Mesenchymal stem cell (in vitro differentiated cells and primary cell): ENCODE data around the gene CAPZB.

Experiments
- DNase-seq: peaks from one replicate; pipeline ENCODE4 v3.0.0-alpha.2; 2013
- H2AFZ ChIP-seq: one replicate; pipeline ENCODE4 v1.6.1; 2013; ENCODE audit warnings: low read depth, mild to moderate bottlenecking, control low read depth, inconsistent platforms, low read length, moderate library complexity
- H2AK5ac ChIP-seq: 2 replicates; pipeline ENCODE4 v1.6.1; 2013; ENCODE audit warnings: low read length, moderate library complexity, mild to moderate bottlenecking, inconsistent platforms; ENCODE audit not compliant: severe bottlenecking
- H2BK120ac ChIP-seq: one replicate; pipeline ENCODE4 v1.6.1; 2013; ENCODE audit warnings: low read depth, mild to moderate bottlenecking, inconsistent platforms, low read length, moderate library complexity
- H2BK12ac ChIP-seq, 2 experiments: one replicate each; pipeline ENCODE4 v1.6.1; 2013; ENCODE audit warnings: inconsistent platforms in 2 of 2, low read length in 2 of 2, mild to moderate bottlenecking in 2 of 2, moderate library complexity in 2 of 2, control low read depth in 1 of 2
- H2BK15ac ChIP-seq: one replicate; pipeline ENCODE4 v1.6.1; 2013; ENCODE audit warnings: mild to moderate bottlenecking, low read depth, inconsistent platforms; ENCODE audit not compliant: poor library complexity, severe bottlenecking
- H2BK5ac ChIP-seq: 2 replicates; pipeline ENCODE4 v1.6.1; 2013; ENCODE audit warnings: low read depth, mild to moderate bottlenecking, low read length, control low read depth, inconsistent platforms; ENCODE audit not compliant: poor library complexity, severe bottlenecking
- H3K14ac ChIP-seq, 2 experiments: one replicate each; pipeline ENCODE4 v1.6.1; 2013; ENCODE audit warnings: inconsistent platforms in 2 of 2, low read length in 2 of 2, control low read depth in 1 of 2, mild to moderate bottlenecking in 1 of 2, moderate library complexity in 1 of 2
- H3K18ac ChIP-seq, 2 experiments: one replicate each; pipeline ENCODE4 v1.6.1; 2013; ENCODE audit warnings: inconsistent platforms in 2 of 2, low read length in 2 of 2, control low read depth in 1 of 2, low read depth in 1 of 2, mild to moderate bottlenecking in 1 of 2
- H3K23ac ChIP-seq, 2 experiments: one replicate each; pipeline ENCODE4 v1.6.1; 2013; ENCODE audit warnings: inconsistent platforms in 2 of 2, low read length in 2 of 2, mild to moderate bottlenecking in 2 of 2, moderate library complexity in 2 of 2, control low read depth in 1 of 2
- H3K27ac ChIP-seq: 2 replicates; pipeline ENCODE4 v1.5.1; 2013; ENCODE audit warnings: mild to moderate bottlenecking, moderate library complexity, low read length, control low read depth, inconsistent platforms; ENCODE audit not compliant: poor library complexity, severe bottlenecking
- H3K27me3 ChIP-seq, 2 experiments: 2 replicates each; pipeline versions ENCODE4 v1.6.1 to v1.7.0; 2013; ENCODE audit warnings: low read length in 2 of 2, mild to moderate bottlenecking in 2 of 2, moderate library complexity in 2 of 2, control low read depth in 1 of 2, inconsistent platforms in 1 of 2; ENCODE audit not compliant: control insufficient read depth in 1 of 2, insufficient read depth in 1 of 2
- H3K36me3 ChIP-seq, 2 experiments: 2 replicates each; pipeline versions ENCODE4 v1.6.1 to v1.7.0; 2013; ENCODE audit warnings: low read length in 2 of 2, control low read depth in 1 of 2, inconsistent platforms in 1 of 2, low read depth in 1 of 2, mild to moderate bottlenecking in 1 of 2; ENCODE audit not compliant: insufficient read depth in 2 of 2, control insufficient read depth in 1 of 2
- H3K4ac ChIP-seq, 2 experiments: one replicate each; pipeline ENCODE4 v1.6.1; 2013; ENCODE audit warnings: inconsistent platforms in 2 of 2, low read length in 2 of 2, mild to moderate bottlenecking in 2 of 2, moderate library complexity in 2 of 2, control low read depth in 1 of 2, low read depth in 1 of 2
- H3K4me1 ChIP-seq: 2 replicates; pipeline ENCODE4 v1.6.1; 2013; ENCODE audit warnings: low read depth, low read length, control low read depth; ENCODE audit not compliant: control insufficient read depth, insufficient read depth
- H3K4me2 ChIP-seq: 2 replicates; pipeline ENCODE4 v1.6.1; 2013; ENCODE audit warnings: low read length, mild to moderate bottlenecking, inconsistent platforms; ENCODE audit not compliant: poor library complexity, severe bottlenecking
- H3K4me3 ChIP-seq, 2 experiments: 2 replicates each; pipeline versions ENCODE4 v1.5.1 to v1.7.0; 2013; ENCODE audit warnings: low read length in 2 of 2, mild to moderate bottlenecking in 2 of 2, control low read depth in 1 of 2, low read depth in 1 of 2; ENCODE audit not compliant: insufficient read depth in 1 of 2
- H3K79me1 ChIP-seq: replicated peaks from 2 replicates; pipeline ENCODE4 v1.6.1; 2013; ENCODE audit warnings: mild to moderate bottlenecking, control low read depth, low read length, inconsistent platforms; ENCODE audit not compliant: poor library complexity, severe bottlenecking
- H3K9ac ChIP-seq: 2 replicates; pipeline ENCODE4 v1.7.0; 2013; ENCODE audit warnings: mild to moderate bottlenecking, low read length, moderate library complexity
- H3K9me3 ChIP-seq: 2 replicates; pipeline ENCODE4 v1.7.0; 2013; ENCODE audit warnings: mild to moderate bottlenecking, low read length; ENCODE audit not compliant: control insufficient read depth
- H4K8ac ChIP-seq: one replicate; pipeline ENCODE4 v1.6.1; 2013; ENCODE audit warnings: inconsistent platforms, mild to moderate bottlenecking, low read length, moderate library complexity
- H4K91ac ChIP-seq: one replicate; pipeline ENCODE4 v1.6.1; 2013; ENCODE audit warnings: mild to moderate bottlenecking, low read length, inconsistent platforms
- WGBS: methylation state at CpG from one replicate; pipeline ENCODE4 v1.1.7; 2013; ENCODE audit warnings: mixed read lengths; 5-methylcytosine and 5-hydroxymethylcytosine counted together

The CAPZB gene

GRCh38 chr1:19343617-19344350, 141.6 kb downstream of the CAPZB start:
- Histone ChIP-seq H3K4ac (no peak overlapping the region), H3K4me1 (peaks cover 3% of the 10 kb centered on the region), H2BK12ac (no peak overlapping the region), H2BK5ac (no peak overlapping the region), H3K36me3 (peaks cover 82 to 83% of the 10 kb centered on the region in 2 experiments), H3K27ac (no peak overlapping the region), H4K91ac (no peak overlapping the region), H2BK120ac (no peak overlapping the region), H4K8ac (no peak overlapping the region), H3K27me3 (no peaks in the 10 kb centered on the region), H2AK5ac (no peak overlapping the region), H2AFZ (no peak overlapping the region), H3K4me3 (no peak overlapping the region), H3K4me2 (no peak overlapping the region), H3K14ac (no peak overlapping the region), H3K18ac (no peak overlapping the region), H3K23ac (no peak overlapping the region), H3K9ac (no peak overlapping the region), H3K79me1 (peaks cover 50% of the 10 kb centered on the region), H3K9me3 (no peaks in the 10 kb centered on the region), H2BK15ac (no peak overlapping the region)
- WGBS = 97% methylated on average over 20 of the region's 20 CpGs
- no peak for DNase-seq

GRCh38 chr1:19342894-19343616, 142.3 kb downstream of the CAPZB start:
- Histone ChIP-seq H3K4me2 (no peak overlapping the region), H2AFZ (no peak overlapping the region), H3K4ac (no peak overlapping the region), H4K8ac (no peak overlapping the region), H3K4me1 (peaks cover 3% of the 10 kb centered on the region), H2BK12ac (no peak overlapping the region), H3K79me1 (peaks cover 47% of the 10 kb centered on the region), H3K36me3 (peaks cover 81 to 83% of the 10 kb centered on the region in 2 experiments), H4K91ac (no peak overlapping the region), H3K9ac (peak overlapping the region; percentile 57), H3K27ac (no peak overlapping the region), H3K27me3 (no peaks in the 10 kb centered on the region), H3K14ac (no peak overlapping the region), H3K23ac (no peak overlapping the region), H3K9me3 (no peaks in the 10 kb centered on the region), H3K4me3 (no peak overlapping the region), H2BK15ac (no peak overlapping the region), H2BK120ac (no peak overlapping the region), H2BK5ac (no peak overlapping the region), H2AK5ac (no peak overlapping the region), H3K18ac (no peak overlapping the region)
- DNase-seq = no peak
- 92% methylated on average over 21 of the region's 33 CpGs for WGBS

GRCh38 chr1:19342062-19342750, 143.1 kb downstream of the CAPZB start:
- H2AK5ac ChIP-seq = no peak overlapping the region
- no peak overlapping the region for H3K14ac ChIP-seq
- peak overlapping the region; percentile 57 for H3K9ac ChIP-seq
- no peaks in the 10 kb centered on the region for H3K9me3 ChIP-seq
- H2BK12ac ChIP-seq = no peak overlapping the region
- no peak overlapping the region for H3K23ac ChIP-seq
- H2BK120ac ChIP-seq = no peak overlapping the region
- H3K18ac ChIP-seq = no peak overlapping the region
- H3K27ac ChIP-seq = no peak overlapping the region
- no peak overlapping the region for H4K8ac ChIP-seq
- no peak overlapping the region for H3K4ac ChIP-seq
- no peak overlapping the region for H2AFZ ChIP-seq
- no peaks in the 10 kb centered on the region for H3K27me3 ChIP-seq
- H2BK15ac ChIP-seq = no peak overlapping the region
- peaks cover 10% of the 10 kb centered on the region for H3K4me1 ChIP-seq
- peaks cover 40% of the 10 kb centered on the region for H3K79me1 ChIP-seq
- no peak overlapping the region for H3K4me2 ChIP-seq
- 92% methylated on average over 27 of the region's 27 CpGs for WGBS
- H3K36me3 ChIP-seq = peaks cover 80 to 86% of the 10 kb centered on the region in 2 experiments
- no peak overlapping the region for H4K91ac ChIP-seq
- H3K4me3 ChIP-seq = peak overlapping the region in 1 of 2 experiments; percentile 36
- H2BK5ac ChIP-seq = no peak overlapping the region
- no peak for DNase-seq
